Activated naive CD8-positive, alpha-beta T cell treated with anti-CD3 and anti-CD28 coated beads, Interleukin-2, amount 50 U/mL, for 24 hours (primary cell): Measurements from ENCODE around the gene KCNK18.
A peak's percentile ranks its signal among the peaks of the same experiment; 100 is the strongest.
"Not testable (repeated sequence)": the region's sequence is repeated elsewhere in the genome, so short reads cannot be mapped to it uniquely, and the experiment has no call there.

Experiments
- ATAC-seq: fragments of 150-1000 bp; cut with Tn5 transposase; one replicate; pipeline ENCODE4 v1.10.0; 2021
- DNase-seq: peaks from one replicate; pipeline ENCODE4 v3.0.0; 2021
- H3K27ac Mint-ChIP-seq: one replicate; pipeline ENCODE4 v1.8.0; 2021; ENCODE audit warnings: mild to moderate bottlenecking, mixed read lengths
- H3K27me3 Mint-ChIP-seq: one replicate; pipeline ENCODE4 v1.8.0; 2021; ENCODE audit warnings: mixed read lengths
- H3K36me3 Mint-ChIP-seq: one replicate; pipeline ENCODE4 v1.8.0; 2021; ENCODE audit warnings: low read depth, mixed read lengths
- H3K4me1 Mint-ChIP-seq: one replicate; pipeline ENCODE4 v1.8.0; 2021; ENCODE audit warnings: mixed read lengths
- H3K4me3 Mint-ChIP-seq: one replicate; pipeline ENCODE4 v1.8.0; 2021; ENCODE audit warnings: mild to moderate bottlenecking, moderate library complexity, mixed read lengths
- H3K9me3 Mint-ChIP-seq: one replicate; pipeline ENCODE4 v1.8.0; 2021; ENCODE audit warnings: mixed read lengths

KCNK18 gene

DNA sequence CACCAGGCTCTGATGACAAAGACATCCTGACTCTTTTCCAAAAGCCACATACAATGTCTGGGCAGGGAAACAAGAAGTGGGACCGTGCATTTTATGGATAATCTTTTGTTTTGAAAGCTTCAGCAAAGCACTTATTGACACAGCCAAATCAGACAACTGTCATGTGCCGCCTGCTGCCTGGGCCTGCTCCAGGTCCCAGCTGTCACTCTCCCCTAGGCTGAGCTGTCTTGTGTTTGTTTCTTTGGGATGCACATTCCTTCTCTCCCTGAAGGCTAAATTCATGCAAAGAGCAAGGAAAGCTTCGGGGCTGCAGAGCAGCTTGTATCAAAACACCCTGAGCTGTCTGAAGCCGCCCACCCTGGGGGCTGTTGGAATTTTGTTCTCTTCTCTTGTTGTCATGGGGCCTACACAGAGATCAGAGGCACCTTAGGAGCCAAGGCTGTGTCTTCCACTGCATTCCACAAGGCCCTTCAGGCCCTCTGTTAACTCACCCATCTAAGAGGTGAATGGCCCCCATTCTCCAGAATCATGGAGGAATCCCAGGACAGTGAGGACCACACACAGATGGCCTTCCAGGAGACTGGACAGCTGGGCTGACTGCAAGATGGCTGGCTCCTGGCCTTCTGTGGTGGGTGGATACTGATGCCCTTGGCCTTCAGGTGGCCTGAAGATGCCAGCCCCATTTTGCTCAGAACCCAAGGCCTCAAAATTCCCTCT lies 25.8 kb downstream of the KCNK18 start:
- ATAC-seq (no peak), DNase-seq (no peak)
- no peak overlapping the region for H3K4me3 Mint-ChIP-seq
- H3K36me3 Mint-ChIP-seq, result no peaks in the 10 kb centered on the region
- H3K9me3 Mint-ChIP-seq, result no peaks in the 10 kb centered on the region
- H3K27ac Mint-ChIP-seq, result no peak overlapping the region
- H3K27me3 Mint-ChIP-seq, result peaks cover 30% of the 10 kb centered on the region
- H3K4me1 Mint-ChIP-seq, result no peaks in the 10 kb centered on the region

GRCh38 chr10:117223693-117224430 lies 26.6 kb downstream of the KCNK18 start:
- H3K36me3 Mint-ChIP-seq, result no peaks in the 10 kb centered on the region
- H3K27ac Mint-ChIP-seq, result no peak overlapping the region
- ATAC-seq (no peak), DNase-seq (no peak)
- H3K4me3 Mint-ChIP-seq, result no peak overlapping the region
- H3K4me1 Mint-ChIP-seq, result no peaks in the 10 kb centered on the region
- H3K9me3 Mint-ChIP-seq, result no peaks in the 10 kb centered on the region
- H3K27me3 Mint-ChIP-seq, result peaks cover 31% of the 10 kb centered on the region

- ATAC-seq (no peak), DNase-seq (no peak)
- H3K27ac Mint-ChIP-seq, result no peak overlapping the region
- H3K36me3 Mint-ChIP-seq, result no peaks in the 10 kb centered on the region
- H3K27me3 Mint-ChIP-seq, result peaks cover 37% of the 10 kb centered on the region
- H3K9me3 Mint-ChIP-seq, result no peaks in the 10 kb centered on the region
- no peaks in the 10 kb centered on the region for H3K4me1 Mint-ChIP-seq
- H3K4me3 Mint-ChIP-seq, result no peak overlapping the region
These were observed 27.6 kb downstream of the KCNK18 start for GRCh38 chr10:117224881-117225280.

GRCh38 chr10:117226813-117227451 lies 29.6 kb downstream of the KCNK18 start:
- ATAC-seq, result peak; percentile 57
- Mint-ChIP-seq H3K4me1 (no peaks in the 10 kb centered on the region), H3K27ac (no peak overlapping the region), H3K36me3 (no peaks in the 10 kb centered on the region), H3K4me3 (no peak overlapping the region), H3K9me3 (no peaks in the 10 kb centered on the region), H3K27me3 (peaks cover 47% of the 10 kb centered on the region)
- no peak for DNase-seq

- no peak overlapping the region for H3K4me3 Mint-ChIP-seq
- H3K27me3 Mint-ChIP-seq, result peaks cover 46% of the 10 kb centered on the region
- no peaks in the 10 kb centered on the region for H3K4me1 Mint-ChIP-seq
- H3K9me3 Mint-ChIP-seq, result no peaks in the 10 kb centered on the region
- ATAC-seq, result no peak
- H3K27ac Mint-ChIP-seq, result no peak overlapping the region
- no peaks in the 10 kb centered on the region for H3K36me3 Mint-ChIP-seq
- DNase-seq, result no peak
These were observed 30.9 kb downstream of the KCNK18 start for GRCh38 chr10:117228210-117228609.

DNA sequence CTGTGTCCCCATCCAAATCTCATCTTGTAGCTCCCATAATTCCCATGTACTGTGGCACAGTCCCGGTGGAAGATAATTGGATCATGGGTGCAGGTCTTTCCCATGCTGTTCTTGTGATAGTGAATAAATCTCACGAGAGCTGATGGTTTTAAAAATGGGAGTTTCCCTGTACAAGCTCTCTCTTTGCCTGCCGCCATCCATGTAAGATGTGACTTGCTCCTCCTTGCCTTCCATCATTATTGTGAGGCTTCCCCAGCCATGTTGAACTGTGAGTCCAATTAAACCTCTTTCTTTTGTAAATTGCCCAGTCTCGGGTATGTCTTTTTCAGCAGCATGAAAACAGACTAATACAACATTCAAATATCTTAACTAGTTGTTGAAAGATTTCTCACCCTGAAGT lies 32.8 kb downstream of the KCNK18 start:
- H3K4me1 Mint-ChIP-seq, DNase-seq, H3K27ac Mint-ChIP-seq, ATAC-seq, H3K4me3 Mint-ChIP-seq, H3K9me3 Mint-ChIP-seq, H3K36me3 Mint-ChIP-seq: not testable (repeated sequence)
- H3K27me3 Mint-ChIP-seq, result peaks cover 49% of the 10 kb centered on the region

- no peaks in the 10 kb centered on the region for H3K36me3 Mint-ChIP-seq
These were observed 40.2 kb downstream of the KCNK18 start for GRCh38 chr10:117237401-117237991.

GRCh38 chr10:117239051-117239450 lies 41.8 kb downstream of the KCNK18 start:
- Mint-ChIP-seq H3K4me1 (peaks cover 3% of the 10 kb centered on the region), H3K36me3 (no peaks in the 10 kb centered on the region), H3K27me3 (peaks cover 26% of the 10 kb centered on the region), H3K27ac (no peak overlapping the region), H3K4me3 (no peak overlapping the region), H3K9me3 (no peaks in the 10 kb centered on the region)
- DNase-seq (no peak), ATAC-seq (no peak)

More at GRCh38 chr10:117237401-117237991, 40.2 kb downstream of the KCNK18 start:
- Mint-ChIP-seq H3K4me3 (no peak overlapping the region), H3K27ac (no peak overlapping the region), H3K4me1 (peaks cover 3% of the 10 kb centered on the region), H3K27me3 (peaks cover 15% of the 10 kb centered on the region), H3K9me3 (no peaks in the 10 kb centered on the region)
- no peak for DNase-seq
- ATAC-seq, result no peak

GRCh38 chr10:117239721-117240620 lies 42.7 kb downstream of the KCNK18 start:
- no peaks in the 10 kb centered on the region for H3K9me3 Mint-ChIP-seq
- H3K36me3 Mint-ChIP-seq, result no peaks in the 10 kb centered on the region
- H3K27me3 Mint-ChIP-seq, result peaks cover 30% of the 10 kb centered on the region
- no peak overlapping the region for H3K4me3 Mint-ChIP-seq
- H3K4me1 Mint-ChIP-seq, result peaks cover 3% of the 10 kb centered on the region
- no peak for DNase-seq
- ATAC-seq, result no peak
- H3K27ac Mint-ChIP-seq, result no peak overlapping the region

- Mint-ChIP-seq H3K9me3 (no peaks in the 10 kb centered on the region), H3K4me3 (peak within 1 kb of the TSS; percentile 39), H3K27ac (no peak within 1 kb of the TSS), H3K27me3 (peaks cover 39% of the 10 kb centered on the region), H3K36me3 (no peaks in the 10 kb centered on the region), H3K4me1 (peaks cover 3% of the 10 kb centered on the region)
- ATAC-seq (no peak), DNase-seq (no peak)
These were observed 43.6 kb downstream of the KCNK18 start, which contains the start of gene SLC18A2 for GRCh38 chr10:117240621-117241529. SLC18A2 (plus strand) TSS chr10:117241114; CDS start chr10:117241694, 580 bp downstream.

- Mint-ChIP-seq H3K4me3 (peak overlapping the region; percentile 39), H3K9me3 (no peaks in the 10 kb centered on the region), H3K36me3 (no peaks in the 10 kb centered on the region), H3K4me1 (peaks cover 3% of the 10 kb centered on the region), H3K27me3 (peaks cover 41% of the 10 kb centered on the region), H3K27ac (no peak overlapping the region)
- ATAC-seq (no peak), DNase-seq (no peak)
These were observed 44.5 kb downstream of the KCNK18 start for GRCh38 chr10:117241541-117242462.

DNA sequence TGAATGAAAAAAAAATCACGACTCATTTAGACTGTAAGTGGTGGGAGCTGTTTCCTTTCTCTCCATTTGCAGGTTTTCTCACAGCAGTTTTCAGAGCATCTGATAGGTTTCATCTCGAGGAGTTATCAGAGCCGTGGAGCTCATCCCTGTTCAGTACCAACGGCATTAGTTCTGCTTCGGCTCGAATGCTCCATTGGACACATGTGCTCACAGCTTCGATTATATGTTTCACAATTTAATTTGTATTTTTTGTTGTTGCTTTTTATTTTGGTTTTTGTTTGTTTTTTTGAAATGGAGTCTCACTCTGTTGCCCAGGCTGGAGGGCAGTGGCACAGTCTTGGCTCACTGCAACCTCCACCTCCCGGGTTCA lies 45.2 kb downstream of the KCNK18 start:
- Mint-ChIP-seq H3K4me3 (no peak overlapping the region), H3K4me1 (peaks cover 3% of the 10 kb centered on the region), H3K9me3 (no peaks in the 10 kb centered on the region), H3K27ac (no peak overlapping the region), H3K36me3 (no peaks in the 10 kb centered on the region), H3K27me3 (peaks cover 44% of the 10 kb centered on the region)
- no peak for ATAC-seq
- DNase-seq, result no peak
